Coronary artery (tissue), 2 donors: Measurements from ENCODE around the gene ORAI2.
"Not testable (repeated sequence)": the region's sequence is repeated elsewhere in the genome, so short reads cannot be mapped to it uniquely, and the experiment has no call there.

Experiments
- DNase-seq: peaks from one replicate; pipeline ENCODE4 v3.0.0-alpha.2; 2017; ENCODE audit warnings: low spot score
- H3K27ac ChIP-seq, 2 donors: fragments of 200-600 bp; sonication (generic); one replicate each; pipeline ENCODE4 v1.5.1; 2016 to 2019
- H3K4me3 ChIP-seq: fragments of 200-600 bp; sonication (generic); 2 replicates; pipeline ENCODE4 v1.5.1; 2016; ENCODE audit warnings: mild to moderate bottlenecking, moderate library complexity
- CTCF ChIP-seq: fragments of 200-600 bp; sonication (generic); IDR thresholded peaks from one replicate; pipeline ENCODE4 v1.5.1; 2019; ENCODE audit warnings: antibody characterized with exemption

Gene ORAI2

DNA sequence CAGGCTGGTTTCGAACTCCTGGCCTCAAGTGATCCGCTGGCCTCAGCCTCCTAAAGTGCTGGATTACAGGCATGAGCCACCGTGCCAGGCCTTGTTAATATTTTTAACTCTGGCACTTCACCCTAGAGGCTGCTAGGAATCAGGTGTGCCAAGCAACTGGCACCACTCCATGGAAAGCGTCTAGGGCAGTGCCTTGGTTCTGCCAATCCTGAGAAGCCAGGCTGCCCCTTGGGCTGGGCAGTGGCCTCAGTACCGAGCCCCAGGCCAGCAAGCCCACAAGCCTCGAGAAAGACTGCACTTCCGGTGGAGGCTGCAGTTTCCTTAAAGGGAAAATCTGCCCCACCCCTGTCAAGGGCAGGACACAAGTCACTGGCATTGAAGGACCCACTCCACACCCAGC, 19.9 kb downstream of the ORAI2 start:
- Histone ChIP-seq H3K27ac (no peak overlapping the region), H3K4me3 (no peak overlapping the region)
- no peak for DNase-seq
- no peak for TF ChIP-seq CTCF

DNA sequence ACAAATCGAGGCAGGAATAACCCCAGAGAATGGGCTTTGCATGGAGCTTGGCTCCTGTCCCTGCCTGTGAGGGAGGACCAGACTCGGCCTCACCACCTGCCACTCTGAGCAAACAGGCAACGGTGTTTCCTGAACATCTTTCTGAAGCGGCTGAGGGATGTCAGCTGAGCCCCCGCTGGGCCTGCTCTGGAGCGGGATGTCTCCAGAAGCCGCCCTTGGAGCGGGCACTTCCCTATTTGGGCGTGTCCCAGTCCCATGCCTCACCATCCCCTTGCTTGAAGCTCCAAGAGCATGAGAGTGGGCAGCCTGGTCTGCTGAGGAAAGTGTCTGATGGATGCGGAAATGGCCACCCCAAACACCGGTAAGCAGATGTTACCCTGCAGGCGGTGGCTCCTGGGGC, 21.1 kb downstream of the ORAI2 start:
- no peak for DNase-seq
- H3K4me3 ChIP-seq: no peak overlapping the region
- no peak overlapping the region for H3K27ac ChIP-seq
- no peak for TF ChIP-seq CTCF

GRCh38 chr7:102454932-102455331, 21.6 kb downstream of the ORAI2 start:
- H3K27ac ChIP-seq, H3K4me3 ChIP-seq, DNase-seq: not testable (repeated sequence)

DNA sequence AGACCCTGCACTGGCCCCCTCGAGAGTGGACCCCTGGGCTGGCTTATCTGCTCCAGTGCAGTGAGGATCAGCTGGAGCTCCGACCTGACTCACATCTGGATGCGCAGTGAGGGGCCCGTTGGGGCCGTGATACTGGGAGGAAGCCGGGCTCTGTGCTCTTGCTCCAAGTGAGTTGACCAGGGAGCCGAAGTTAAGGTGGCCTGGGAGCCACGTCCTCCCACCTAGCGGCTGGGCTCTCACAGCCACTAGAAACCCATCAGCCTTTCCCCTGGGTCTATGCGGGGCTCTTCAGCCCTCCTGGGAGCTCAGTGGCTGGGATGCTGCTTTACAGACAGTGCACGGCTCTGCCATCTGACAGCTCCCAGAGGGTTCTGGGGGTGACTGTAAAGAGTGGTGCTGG, 22.2 kb downstream of the ORAI2 start:
- Histone ChIP-seq H3K27ac (no peak overlapping the region), H3K4me3 (no peak overlapping the region)
- no peak for DNase-seq
- no peak for TF ChIP-seq CTCF

GRCh38 chr7:102456327-102456726, 23.0 kb downstream of the ORAI2 start:
- TF ChIP-seq CTCF: no peak
- Histone ChIP-seq H3K27ac (no peak overlapping the region), H3K4me3 (no peak overlapping the region)
- DNase-seq: no peak

DNA sequence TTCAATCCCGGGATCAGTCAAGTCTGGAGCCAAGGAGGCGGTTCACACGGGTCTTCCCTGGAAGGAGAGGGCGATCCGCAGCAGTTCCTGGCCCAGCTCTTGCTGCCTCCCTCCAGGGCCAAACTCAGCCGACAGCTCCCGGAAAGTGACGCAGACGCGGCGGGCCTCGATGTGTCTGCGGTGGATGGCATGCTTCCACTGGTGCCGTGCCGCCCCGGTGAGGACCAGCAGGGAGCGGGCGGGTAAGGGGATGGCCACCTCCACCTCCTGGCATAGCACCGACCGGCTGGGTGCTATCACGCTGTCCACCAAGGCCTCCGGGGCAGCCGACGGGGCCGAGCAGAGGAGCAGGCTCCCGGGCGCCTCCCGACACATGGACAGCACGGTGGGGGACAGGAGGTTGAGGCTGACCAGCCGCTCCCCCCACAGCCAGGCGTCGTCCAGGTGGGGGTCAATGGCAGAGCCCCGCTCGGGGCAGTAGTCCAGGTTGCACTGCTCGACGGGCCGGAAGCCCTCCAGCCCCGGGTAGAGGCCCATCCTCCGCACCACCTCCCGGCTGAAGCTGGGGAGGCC, 24.1 kb downstream of the ORAI2 start:
- Histone ChIP-seq H3K27ac (no peak overlapping the region), H3K4me3 (no peak overlapping the region)
- no peak for TF ChIP-seq CTCF
- no peak for DNase-seq

- no peak overlapping the region for H3K27ac ChIP-seq
- H3K4me3 ChIP-seq: no peak overlapping the region
- no peak for TF ChIP-seq CTCF
- DNase-seq: no peak
Observed at GRCh38 chr7:102459221-102459844, 26.0 kb downstream of the ORAI2 start.
